ENCODE results near the gene PARL. TPM values are rescaled to one million over a fixed set of nuclear protein-coding genes. Genes with fewer than 3 reads are reported as not detected.

The PARL gene
- total RNA-seq, 3 donors from 2014 or later, result 67.0 to 71.8 (median 68.9) TPM

DNA sequence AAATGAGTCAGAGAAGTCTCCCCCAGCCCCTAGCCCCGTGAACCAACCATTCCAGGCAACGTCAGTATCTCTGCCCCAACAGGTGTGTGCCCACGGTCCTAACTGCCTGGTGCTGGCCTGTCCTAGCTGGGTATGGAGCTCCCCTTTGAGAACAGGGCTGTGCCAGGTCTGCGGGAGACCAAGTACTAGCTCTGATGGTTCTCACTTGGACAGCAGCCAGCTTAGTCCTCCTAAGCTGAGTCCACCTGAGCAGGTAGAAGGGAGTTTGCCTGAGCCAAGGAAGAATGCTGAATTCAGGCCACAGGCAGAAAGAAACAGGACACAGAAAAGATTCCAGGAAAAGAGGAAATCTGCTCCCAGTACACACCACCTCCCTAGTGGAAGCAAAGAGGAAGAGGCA is 33.1 kb upstream of the PARL start:
- intact Hi-C loops (cut with DNase I, micrococcal nuclease), result no loop called here
- Histone ChIP-seq H3K4me3 (no peak overlapping the region), H3K4me1 (ENCODE audit: low read depth) (no peaks in the 10 kb centered on the region), H3K36me3 (ENCODE audit: low read depth) (no peaks in the 10 kb centered on the region), H3K9me3 (no peaks in the 10 kb centered on the region)
- TF ChIP-seq, protein P1, sequence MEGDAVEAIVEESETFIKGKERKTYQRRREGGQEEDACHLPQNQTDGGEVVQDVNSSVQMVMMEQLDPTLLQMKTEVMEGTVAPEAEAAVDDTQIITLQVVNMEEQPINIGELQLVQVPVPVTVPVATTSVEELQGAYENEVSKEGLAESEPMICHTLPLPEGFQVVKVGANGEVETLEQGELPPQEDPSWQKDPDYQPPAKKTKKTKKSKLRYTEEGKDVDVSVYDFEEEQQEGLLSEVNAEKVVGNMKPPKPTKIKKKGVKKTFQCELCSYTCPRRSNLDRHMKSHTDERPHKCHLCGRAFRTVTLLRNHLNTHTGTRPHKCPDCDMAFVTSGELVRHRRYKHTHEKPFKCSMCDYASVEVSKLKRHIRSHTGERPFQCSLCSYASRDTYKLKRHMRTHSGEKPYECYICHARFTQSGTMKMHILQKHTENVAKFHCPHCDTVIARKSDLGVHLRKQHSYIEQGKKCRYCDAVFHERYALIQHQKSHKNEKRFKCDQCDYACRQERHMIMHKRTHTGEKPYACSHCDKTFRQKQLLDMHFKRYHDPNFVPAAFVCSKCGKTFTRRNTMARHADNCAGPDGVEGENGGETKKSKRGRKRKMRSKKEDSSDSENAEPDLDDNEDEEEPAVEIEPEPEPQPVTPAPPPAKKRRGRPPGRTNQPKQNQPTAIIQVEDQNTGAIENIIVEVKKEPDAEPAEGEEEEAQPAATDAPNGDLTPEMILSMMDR (IDR thresholded peaks at IDR 0.05), result no peak
- ATAC-seq, result no peak
- no peak for DNase-seq

DNA sequence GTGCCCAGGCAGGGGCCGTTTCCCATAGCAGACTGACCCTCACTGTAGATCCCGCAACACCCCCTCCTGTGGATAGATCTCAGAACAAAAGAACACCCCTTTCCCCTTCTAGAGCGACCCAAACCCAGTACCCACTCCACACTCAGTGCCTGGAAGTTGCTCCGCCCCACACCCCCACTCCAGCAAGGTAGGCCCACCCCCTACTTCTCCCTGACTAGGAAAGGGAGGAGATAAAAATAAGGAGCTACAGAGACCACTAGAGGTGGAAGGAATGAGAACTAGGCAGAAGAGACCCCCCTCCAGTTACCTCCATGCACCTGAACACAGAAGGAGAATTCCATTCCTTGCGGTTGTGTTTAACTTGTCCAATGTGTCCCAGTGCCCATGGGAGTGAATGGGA is 30.2 kb upstream of the PARL start:
- intact Hi-C loops (cut with DNase I, micrococcal nuclease), result no loop called here
- Histone ChIP-seq H3K4me3 (no peak overlapping the region), H3K9me3 (no peaks in the 10 kb centered on the region), H3K36me3 (ENCODE audit: low read depth) (no peaks in the 10 kb centered on the region), H3K4me1 (ENCODE audit: low read depth) (no peaks in the 10 kb centered on the region)
- ATAC-seq (no peak), DNase-seq (no peak)
- TF ChIP-seq, protein P1 (IDR thresholded peaks at IDR 0.05), result no peak

DNA sequence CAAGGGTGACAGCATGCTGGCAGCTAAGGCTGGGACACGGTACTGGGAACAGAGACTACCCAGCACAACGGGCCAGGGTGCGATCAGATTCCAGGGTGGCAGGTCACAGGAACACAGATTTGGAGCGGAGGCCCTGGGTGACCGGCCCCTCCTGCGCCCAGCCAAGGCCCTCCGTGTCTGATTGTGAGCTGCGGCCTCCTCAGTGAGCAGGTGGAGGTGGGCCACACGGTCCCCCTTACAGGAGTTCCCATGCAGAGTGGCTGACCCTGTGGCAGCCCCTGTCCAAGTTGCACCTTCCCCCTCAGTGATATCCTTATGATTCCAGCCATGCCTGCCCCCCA is 28.9 kb upstream of the PARL start:
- ATAC-seq, result no peak
- intact Hi-C loops (cut with DNase I, micrococcal nuclease), result no loop called here

DNA sequence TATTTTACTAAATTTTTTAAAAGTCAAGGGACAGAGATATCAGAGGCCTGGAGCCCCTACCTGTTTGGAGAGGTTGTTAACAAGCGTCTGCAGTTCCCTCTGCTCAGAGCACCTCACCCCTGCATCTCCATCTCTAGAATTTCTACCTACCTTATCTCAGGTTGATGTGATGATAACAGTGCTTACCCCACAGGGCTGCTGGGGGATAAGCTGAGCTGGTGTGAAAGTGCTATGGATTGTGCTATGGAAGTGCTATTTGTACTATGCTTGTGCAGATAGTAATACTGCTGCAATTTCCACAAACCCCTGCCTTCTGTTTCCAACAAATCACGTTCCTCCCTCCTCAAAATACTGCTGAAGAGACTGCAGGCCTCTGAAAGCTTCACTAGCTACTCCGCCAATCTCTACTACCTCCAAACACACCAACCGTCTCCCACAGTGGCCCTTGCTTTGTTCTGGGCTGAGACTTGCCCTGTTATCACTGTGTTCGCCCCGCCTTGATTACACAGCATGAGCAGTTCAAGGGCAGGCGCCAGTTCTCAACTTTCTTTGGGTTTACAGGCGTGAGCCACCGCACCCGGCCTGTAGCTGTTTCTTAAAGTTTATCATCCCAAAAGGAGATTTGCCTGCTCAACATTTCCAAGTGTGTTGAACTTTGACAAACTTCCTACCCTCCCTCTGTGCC is 28.4 kb upstream of the PARL start:
- no peak for DNase-seq

More for the DNA sequence above, 28.9 kb upstream of the PARL start:
- DNase-seq, result no peak
- no peak overlapping the region for H3K4me3 ChIP-seq
- TF ChIP-seq, protein P1 (IDR thresholded peaks at IDR 0.05), result no peak
- H3K9me3 ChIP-seq, result no peaks in the 10 kb centered on the region
- H3K4me1 ChIP-seq (ENCODE audit: low read depth), result no peaks in the 10 kb centered on the region
- H3K36me3 ChIP-seq (ENCODE audit: low read depth), result no peaks in the 10 kb centered on the region

DNA sequence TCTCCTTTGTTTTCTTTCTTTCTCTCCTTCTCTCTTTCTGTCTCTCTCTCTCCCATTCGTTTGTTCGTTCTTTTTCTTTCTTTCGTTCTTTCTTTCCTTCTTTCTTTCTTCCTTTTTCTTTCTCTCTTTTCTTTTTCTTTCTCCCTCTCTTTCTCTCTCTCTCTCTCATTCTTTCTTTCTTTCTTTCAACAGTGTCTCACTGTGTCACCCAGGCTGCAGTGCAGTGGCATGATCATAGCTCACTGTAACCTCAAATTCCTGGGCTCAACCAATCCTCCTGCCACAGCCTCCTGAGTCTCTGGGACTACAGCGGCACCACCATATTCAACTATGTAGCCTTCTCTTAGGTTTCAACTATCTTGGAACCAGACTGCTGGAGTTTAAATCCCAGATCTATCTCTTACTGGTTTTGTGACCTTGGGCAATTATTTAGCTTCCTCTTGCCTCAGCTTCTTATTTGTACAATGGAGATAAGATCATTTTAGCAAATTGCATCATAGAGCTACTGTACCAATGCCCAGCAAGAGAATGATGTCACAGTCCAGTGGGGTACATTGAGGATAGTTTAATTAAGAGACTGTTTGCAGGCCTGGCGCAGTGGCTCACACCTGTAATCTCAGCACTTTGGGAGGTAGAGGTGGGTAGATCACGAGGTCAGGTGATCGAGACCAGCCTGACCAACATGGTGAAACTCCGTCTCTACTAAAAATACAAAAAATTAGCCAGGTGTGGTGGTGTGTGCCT is 27.3 kb upstream of the PARL start:
- no peak for ATAC-seq
- no peak for DNase-seq
- Histone ChIP-seq H3K4me1 (ENCODE audit: low read depth) (no peaks in the 10 kb centered on the region), H3K36me3 (ENCODE audit: low read depth) (no peaks in the 10 kb centered on the region), H3K9me3 (no peaks in the 10 kb centered on the region), H3K4me3 (no peak overlapping the region)
- intact Hi-C loops (cut with DNase I, micrococcal nuclease), result no loop called here
- TF ChIP-seq, protein P1 (IDR thresholded peaks at IDR 0.05), result no peak

More for the DNA sequence above, 28.4 kb upstream of the PARL start:
- ATAC-seq, result peak; percentile 92
- intact Hi-C loops (cut with DNase I, micrococcal nuclease), result no loop called here
- H3K4me1 ChIP-seq (ENCODE audit: low read depth), result no peaks in the 10 kb centered on the region
- no peaks in the 10 kb centered on the region for H3K9me3 ChIP-seq
- TF ChIP-seq, protein P1 (IDR thresholded peaks at IDR 0.05), result no peak
- H3K36me3 ChIP-seq (ENCODE audit: low read depth), result no peaks in the 10 kb centered on the region
- no peak overlapping the region for H3K4me3 ChIP-seq

Data from mucosa of descending colon (tissue), 3 donors.